MM.1S (cell line): ENCODE results near the gene IL1R2.

Source experiments
- DNase-seq: peaks from one replicate; pipeline ENCODE4 v3.0.0-alpha.2; 2015
- H2AFZ ChIP-seq: fragments of 300-600 bp; sonication (generic); 2 replicates; pipeline ENCODE4 v1.6.0; 2016; ENCODE audit warnings: antibody characterized with exemption, low read length
- H3F3A ChIP-seq: fragments of 300-600 bp; sonication (generic); 2 replicates; pipeline ENCODE4 v1.6.1; 2016; ENCODE audit warnings: mild to moderate bottlenecking, antibody characterized with exemption, low read length, moderate library complexity, mixed read lengths; ENCODE audit not compliant: insufficient read depth
- H3K27ac ChIP-seq: fragments of 300-600 bp; sonication (generic); 2 replicates; pipeline ENCODE4 v1.5.1; 2016; ENCODE audit warnings: mild to moderate bottlenecking, low read length
- H3K27me3 ChIP-seq: fragments of 300-600 bp; sonication (generic); replicated peaks from 2 replicates; pipeline ENCODE4 v1.6.0; 2016; ENCODE audit warnings: low read length; ENCODE audit not compliant: insufficient read depth
- H3K36me3 ChIP-seq: fragments of 300-600 bp; sonication (generic); replicated peaks from 2 replicates; pipeline ENCODE4 v1.6.1; 2016; ENCODE audit warnings: mild to moderate bottlenecking, low read length, mixed read lengths; ENCODE audit not compliant: insufficient read depth
- H3K4me1 ChIP-seq: fragments of 300-600 bp; sonication (generic); 2 replicates; pipeline ENCODE4 v1.6.1; 2016; ENCODE audit warnings: low read length, mixed read lengths
- H3K4me2 ChIP-seq: fragments of 300-600 bp; sonication (generic); 2 replicates; pipeline ENCODE4 v1.6.0; 2016; ENCODE audit warnings: low read depth, low read length
- H3K4me3 ChIP-seq: fragments of 300-600 bp; sonication (generic); 2 replicates; pipeline ENCODE4 v1.5.1; 2016; ENCODE audit warnings: low read length, mixed read lengths
- H3K79me2 ChIP-seq: fragments of 300-600 bp; sonication (generic); 2 replicates; pipeline ENCODE4 v1.6.1; 2016; ENCODE audit warnings: mixed run types, low read length, mixed read lengths
- H3K9ac ChIP-seq: fragments of 300-600 bp; sonication (generic); 2 replicates; pipeline ENCODE4 v1.6.1; 2016; ENCODE audit warnings: low read length, mixed read lengths
- H3K9me2 ChIP-seq: fragments of 300-600 bp; sonication (generic); replicated peaks from 2 replicates; pipeline ENCODE4 v1.6.1; 2016; ENCODE audit warnings: mild to moderate bottlenecking, low read length, mixed read lengths; ENCODE audit not compliant: insufficient read depth
- H3K9me3 ChIP-seq: fragments of 300-600 bp; sonication (generic); replicated peaks from 2 replicates; pipeline ENCODE4 v1.6.1; 2016; ENCODE audit warnings: mild to moderate bottlenecking, low read length, mixed read lengths; ENCODE audit not compliant: insufficient read depth
- H4K20me1 ChIP-seq: fragments of 300-600 bp; sonication (generic); 2 replicates; pipeline ENCODE4 v1.6.1; 2016; ENCODE audit warnings: mild to moderate bottlenecking, low read length, moderate library complexity, mixed read lengths; ENCODE audit not compliant: insufficient read depth
- CTCF ChIP-seq: fragments of 300-600 bp; sonication (generic); IDR thresholded peaks from 2 replicates; pipeline ENCODE4 v1.5.1; 2016; ENCODE audit warnings: antibody characterized with exemption, low read length, mixed read lengths
- EZH2 ChIP-seq: fragments of 300-600 bp; sonication (generic); optimal IDR thresholded peaks from 2 replicates; pipeline ENCODE3; 2017; ENCODE audit warnings: low read depth, mild to moderate bottlenecking, antibody characterized with exemption, low read length, mixed read lengths
- EZH2phosphoT487 ChIP-seq: fragments of 300-600 bp; sonication (generic); IDR thresholded peaks from 2 replicates; pipeline ENCODE4 v1.6.1; 2018; ENCODE audit warnings: antibody characterized with exemption, low read length

The IL1R2 gene

GRCh38 chr2:102024410-102024809 is 32.6 kb downstream of the IL1R2 start:
- no peak for DNase-seq
- Histone ChIP-seq H3K9me2 (no peaks in the 10 kb centered on the region), H3K4me1 (no peaks in the 10 kb centered on the region), H3K27ac (no peak overlapping the region), H2AFZ (no peak overlapping the region), H3K9ac (no peak overlapping the region), H3K36me3 (no peaks in the 10 kb centered on the region), H3K9me3 (no peaks in the 10 kb centered on the region), H3K4me3 (no peak overlapping the region), H3K4me2 (no peak overlapping the region), H4K20me1 (no peaks in the 10 kb centered on the region), H3K79me2 (no peaks in the 10 kb centered on the region), H3K27me3 (no peaks in the 10 kb centered on the region), H3F3A (no peaks in the 10 kb centered on the region)
- TF ChIP-seq CTCF (no peak), EZH2phosphoT487 (no peak), EZH2 (no peak)

GRCh38 chr2:102025016-102025501 is 33.3 kb downstream of the IL1R2 start:
- no peak overlapping the region for H3K4me2 ChIP-seq
- H3K9ac ChIP-seq = no peak overlapping the region
- no peaks in the 10 kb centered on the region for H3F3A ChIP-seq
- H3K79me2 ChIP-seq = no peaks in the 10 kb centered on the region
- H3K27me3 ChIP-seq = no peaks in the 10 kb centered on the region
- no peak overlapping the region for H3K4me3 ChIP-seq
- no peak overlapping the region for H2AFZ ChIP-seq
- TF ChIP-seq EZH2 (no peak), CTCF (no peak), EZH2phosphoT487 (no peak)
- no peaks in the 10 kb centered on the region for H4K20me1 ChIP-seq
- H3K4me1 ChIP-seq = no peaks in the 10 kb centered on the region
- H3K9me3 ChIP-seq = no peaks in the 10 kb centered on the region
- H3K27ac ChIP-seq = no peak overlapping the region
- no peaks in the 10 kb centered on the region for H3K36me3 ChIP-seq
- no peaks in the 10 kb centered on the region for H3K9me2 ChIP-seq
- DNase-seq = no peak

GRCh38 chr2:102025583-102026267 is 34.0 kb downstream of the IL1R2 start:
- no peak for TF ChIP-seq EZH2
- no peak for TF ChIP-seq CTCF
- no peak for TF ChIP-seq EZH2phosphoT487

More at GRCh38 chr2:102025583-102026267, 34.0 kb downstream of the IL1R2 start:
- Histone ChIP-seq H3K9me2 (no peaks in the 10 kb centered on the region), H3K4me2 (no peak overlapping the region), H4K20me1 (no peaks in the 10 kb centered on the region), H3K4me3 (no peak overlapping the region), H3K9me3 (no peaks in the 10 kb centered on the region), H3K27me3 (no peaks in the 10 kb centered on the region), H3K79me2 (no peaks in the 10 kb centered on the region), H3K4me1 (no peaks in the 10 kb centered on the region), H3K27ac (no peak overlapping the region), H3K36me3 (no peaks in the 10 kb centered on the region), H2AFZ (no peak overlapping the region), H3F3A (no peaks in the 10 kb centered on the region), H3K9ac (no peak overlapping the region)
- no peak for DNase-seq
